Muscle of leg (tissue), 9 donors: ENCODE measurements around the gene MAP4K1. TPM values are rescaled to one million over a fixed set of nuclear protein-coding genes. Genes with fewer than 3 reads are reported as not detected.

ENCODE experiments used
- polyA plus RNA-seq, 8 donors: library from polyadenylated mRNA; unstranded; fragments of 120-200 nt; gene quantifications; one replicate each; pipeline versions ENCODE4 v1.2.1 to v1.2.3, GENCODE V29; 2013; ENCODE audit warnings: inconsistent platforms in 1 of 8, low replicate concordance in 1 of 8; ENCODE audit not compliant: insufficient read length in 8 of 8, insufficient read depth in 1 of 8
- total RNA-seq: library from RNA; stranded (reverse); fragments of 120-200 nt; gene quantifications from one replicate; pipeline ENCODE4 v1.2.4, GENCODE V29; 2013

The MAP4K1 gene
- total and polyA plus RNA-seq, 9 donors: 0.89 to 17.8 (median 6.1) TPM

Other genes with a start within 250 kb of the MAP4K1 start
- gene PSMD8, start 243.4 kb downstream of the MAP4K1 start, total RNA-seq: 133 TPM
- gene PSMD8, start 243.4 kb downstream of the MAP4K1 start, polyA plus RNA-seq: 100 to 1,000 TPM; 124 to 150 (median 141) TPM
- not detected for gene GGN, start 229.9 kb downstream of the MAP4K1 start, total RNA-seq
- under 1 TPM in 7 of 8 donors, not detected in 1; 0.09 to 0.84 (median 0.34) TPM for gene GGN, start 229.9 kb downstream of the MAP4K1 start, polyA plus RNA-seq
- 0.09 TPM for gene SPRED3, start 229.3 kb downstream of the MAP4K1 start, total RNA-seq
- gene SPRED3, start 229.3 kb downstream of the MAP4K1 start, polyA plus RNA-seq: under 1 TPM; 0.21 to 0.87 (median 0.41) TPM
- gene FAM98C, start 214.9 kb downstream of the MAP4K1 start, total RNA-seq: 9.0 TPM
- 10 to 100 TPM in 3 of 8 donors, 1 to 10 TPM in 5; 8.0 to 15.4 (median 9.7) TPM for gene FAM98C, start 214.9 kb downstream of the MAP4K1 start, polyA plus RNA-seq
- gene RASGRP4, start 191.7 kb downstream of the MAP4K1 start, total RNA-seq: 0.98 TPM
- 1 to 10 TPM; 1.6 to 2.9 (median 2.2) TPM for gene RASGRP4, start 191.7 kb downstream of the MAP4K1 start, polyA plus RNA-seq
- gene RYR1, start 184.3 kb downstream of the MAP4K1 start, total RNA-seq: 145 TPM
- gene RYR1, start 184.3 kb downstream of the MAP4K1 start, polyA plus RNA-seq: 100 to 1,000 TPM; 279 to 817 (median 513) TPM
- 334 TPM for gene EIF3K, start 1.2 kb upstream of the MAP4K1 start, total RNA-seq
- 100 to 1,000 TPM; 345 to 430 (median 386) TPM for gene EIF3K, start 1.2 kb upstream of the MAP4K1 start, polyA plus RNA-seq
- gene ACTN4, start 29.7 kb upstream of the MAP4K1 start, total RNA-seq: 68.8 TPM
- gene ACTN4, start 29.7 kb upstream of the MAP4K1 start, polyA plus RNA-seq: 100 to 1,000 TPM; 163 to 281 (median 224) TPM
- 0.62 TPM for gene CAPN12, start 126.5 kb upstream of the MAP4K1 start, total RNA-seq
- gene CAPN12, start 126.5 kb upstream of the MAP4K1 start, polyA plus RNA-seq: 1 to 10 TPM in 6 of 8 donors, under 1 TPM in 2; 0.23 to 2.1 (median 1.2) TPM
- gene LGALS7, start 155.6 kb upstream of the MAP4K1 start, total RNA-seq: 0.22 TPM
- gene LGALS7, start 155.6 kb upstream of the MAP4K1 start, polyA plus RNA-seq: 1 to 10 TPM in 2 of 8 donors, under 1 TPM in 3, not detected in 3; 0.35 to 1.1 (median 0.93) TPM
- 2.3 TPM for gene LGALS7B, start 171.2 kb upstream of the MAP4K1 start, total RNA-seq
- gene LGALS7B, start 171.2 kb upstream of the MAP4K1 start, polyA plus RNA-seq: 10 to 100 TPM in 1 of 8 donors, 1 to 10 TPM in 3, under 1 TPM in 3, not detected in 1; 0.45 to 44.5 (median 1.1) TPM
- gene LGALS4, start 195.0 kb upstream of the MAP4K1 start, total RNA-seq: 0.89 TPM
- 10 to 100 TPM in 2 of 8 donors, 1 to 10 TPM in 3, under 1 TPM in 3; 0.67 to 45.5 (median 1.5) TPM for gene LGALS4, start 195.0 kb upstream of the MAP4K1 start, polyA plus RNA-seq
- 34.1 TPM for gene ECH1, start 213.8 kb upstream of the MAP4K1 start, total RNA-seq
- gene ECH1, start 213.8 kb upstream of the MAP4K1 start, polyA plus RNA-seq: 100 to 1,000 TPM; 125 to 180 (median 152) TPM
- gene HNRNPL, start 232.0 kb upstream of the MAP4K1 start, total RNA-seq: 195 TPM
- gene HNRNPL, start 232.0 kb upstream of the MAP4K1 start, polyA plus RNA-seq: 100 to 1,000 TPM; 242 to 355 (median 288) TPM